Activated naive CD4-positive, alpha-beta T cell treated with anti-CD3 and anti-CD28 coated beads, Interleukin-2, amount 50 U/mL, for 24 hours (primary cell): ENCODE results near the gene PSMA7.
A peak's percentile ranks its signal among the peaks of the same experiment; 100 is the strongest.

Source experiments
- H3K27ac Mint-ChIP-seq: one replicate; pipeline ENCODE4 v1.8.0; 2021; ENCODE audit warnings: mild to moderate bottlenecking, mixed read lengths
- H3K27me3 Mint-ChIP-seq: one replicate; pipeline ENCODE4 v1.8.0; 2021; ENCODE audit warnings: mixed read lengths
- H3K36me3 Mint-ChIP-seq: one replicate; pipeline ENCODE4 v1.8.0; 2021; ENCODE audit warnings: mixed read lengths
- H3K4me1 Mint-ChIP-seq: one replicate; pipeline ENCODE4 v1.8.0; 2021; ENCODE audit warnings: mixed read lengths
- H3K4me3 Mint-ChIP-seq: one replicate; pipeline ENCODE4 v1.8.0; 2021; ENCODE audit warnings: mild to moderate bottlenecking, mixed read lengths
- H3K9me3 Mint-ChIP-seq: one replicate; pipeline ENCODE4 v1.8.0; 2021; ENCODE audit warnings: mixed read lengths

The PSMA7 gene

DNA sequence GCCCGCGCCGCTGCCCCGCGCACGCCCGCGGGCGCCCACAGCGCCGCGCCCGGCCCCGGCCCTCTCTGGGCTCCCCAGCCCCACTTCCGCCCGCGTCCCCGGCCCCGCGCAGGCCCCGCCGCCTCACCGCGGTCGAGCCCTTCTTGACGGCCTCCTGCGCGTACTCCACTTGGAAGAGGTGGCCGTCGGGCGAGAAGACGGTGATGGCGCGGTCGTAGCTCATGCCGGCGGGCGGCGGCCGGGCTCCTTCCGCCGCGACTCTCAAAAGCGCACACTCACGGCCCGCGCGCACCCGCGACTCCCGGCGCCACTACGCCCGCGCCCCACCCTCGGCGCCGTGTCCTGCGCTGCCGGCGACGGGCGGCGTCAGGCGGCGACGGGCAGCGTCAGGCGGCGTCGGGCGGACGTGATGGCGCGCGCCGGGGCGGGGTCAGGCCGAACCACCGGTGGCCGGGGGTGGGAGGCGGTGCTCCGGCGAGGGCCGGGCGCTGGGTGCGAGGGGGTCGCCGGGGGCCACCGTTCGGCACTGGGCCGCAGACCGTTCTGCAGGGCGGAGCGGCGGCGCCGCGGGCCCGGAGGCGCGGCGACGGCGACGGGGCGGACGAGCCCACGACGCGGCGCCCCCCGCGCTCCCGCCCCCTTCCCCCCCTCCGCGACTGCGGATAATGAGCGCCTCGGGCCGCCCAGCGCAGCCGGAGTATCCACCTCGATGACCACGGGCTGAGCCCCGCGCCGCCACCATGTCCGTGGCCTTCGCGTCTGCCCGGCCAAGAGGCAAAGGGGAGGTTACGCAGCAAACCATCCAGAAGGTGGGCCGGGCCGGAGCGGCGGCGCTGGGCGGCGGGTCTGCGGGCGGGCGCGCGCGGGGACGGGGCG, at the start of gene PSMA7, which contains the start of gene SS18L1:
PSMA7 (minus strand) TSS at position 314 of the 876 bp plus-strand sequence; CDS start at position 223, 91 bp downstream.
SS18L1 (plus strand) TSS at position 689 of the 876 bp plus-strand sequence; CDS start at position 741, 52 bp downstream.
- no peaks in the 10 kb centered on the region for H3K9me3 Mint-ChIP-seq
- H3K27me3 Mint-ChIP-seq, result no peaks in the 10 kb centered on the region
- H3K36me3 Mint-ChIP-seq, result peaks cover 3% of the 10 kb centered on the region
- peaks cover 43% of the 10 kb centered on the region for H3K4me1 Mint-ChIP-seq
- H3K4me3 Mint-ChIP-seq, result peak within 1 kb of the TSS; percentile 93
- H3K27ac Mint-ChIP-seq, result peak within 1 kb of the TSS; percentile 94

DNA sequence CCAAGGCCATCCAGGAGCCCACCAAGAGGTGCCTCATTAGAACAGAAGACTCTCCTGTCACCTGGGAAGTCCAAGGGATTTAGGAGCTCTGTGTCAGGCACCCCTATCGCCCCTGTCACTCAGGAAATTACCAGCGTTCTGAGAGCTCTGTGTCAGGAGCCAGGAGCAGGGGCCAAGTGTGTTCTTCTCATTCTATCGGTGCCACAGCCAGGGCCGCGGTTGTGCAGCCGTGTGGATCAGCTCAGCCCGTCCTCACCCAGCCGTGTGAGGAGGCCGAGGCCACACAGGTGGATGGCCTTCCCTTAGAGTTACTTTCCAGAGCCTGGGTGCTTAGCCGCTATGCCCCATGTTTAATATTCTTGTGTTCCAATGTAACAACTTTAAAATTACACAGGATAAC, 49.4 kb upstream of the PSMA7 start:
- Mint-ChIP-seq H3K27me3 (no peaks in the 10 kb centered on the region), H3K4me3 (no peak overlapping the region), H3K27ac (no peak overlapping the region), H3K36me3 (peaks cover 2% of the 10 kb centered on the region), H3K4me1 (peaks cover 3% of the 10 kb centered on the region), H3K9me3 (no peaks in the 10 kb centered on the region)

GRCh38 chr20:62191781-62192559, 48.8 kb upstream of the PSMA7 start:
- H3K36me3 Mint-ChIP-seq, result peaks cover 2% of the 10 kb centered on the region

DNA sequence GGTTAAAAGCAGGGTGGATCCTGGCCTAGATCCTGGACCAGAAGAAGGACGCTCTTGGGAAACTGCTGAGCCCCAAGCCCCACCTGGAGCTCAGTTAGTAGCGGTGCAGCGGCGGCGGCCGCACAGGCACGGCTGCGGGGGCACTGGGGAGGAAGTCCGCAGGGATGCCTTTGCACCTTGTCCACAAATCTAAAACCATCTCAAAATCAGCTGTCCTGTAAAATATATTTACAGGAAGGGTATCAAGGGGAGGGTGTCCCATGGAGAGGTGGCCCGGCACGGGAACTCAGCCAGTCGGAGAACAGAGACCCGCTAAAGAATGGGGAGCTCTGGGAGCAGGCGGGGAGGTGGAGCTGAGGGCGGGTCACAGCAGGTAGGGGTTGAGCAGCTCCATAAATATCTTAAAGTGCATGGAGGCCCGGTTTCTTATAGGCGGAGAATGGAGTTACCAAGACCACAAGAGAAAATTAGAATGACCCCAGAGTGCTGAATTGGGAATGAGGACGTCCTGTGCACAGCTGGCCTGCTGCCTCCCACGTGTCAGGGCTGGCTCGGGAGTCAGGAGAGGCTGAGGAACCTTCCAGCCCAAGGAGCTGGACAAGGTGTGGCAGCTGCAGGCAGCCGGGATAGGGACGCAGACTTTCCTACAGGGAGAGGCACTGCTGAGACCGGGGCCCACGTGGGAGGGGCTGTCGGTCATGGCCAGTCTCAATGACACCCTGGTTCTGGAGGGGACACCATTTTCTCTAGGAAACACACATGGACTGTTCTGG, 47.6 kb upstream of the PSMA7 start:
- Mint-ChIP-seq H3K36me3 (peaks cover 2% of the 10 kb centered on the region), H3K4me1 (peaks cover 13% of the 10 kb centered on the region), H3K27me3 (no peaks in the 10 kb centered on the region), H3K27ac (no peak overlapping the region), H3K4me3 (no peak overlapping the region), H3K9me3 (no peaks in the 10 kb centered on the region)

More at GRCh38 chr20:62191781-62192559, 48.8 kb upstream of the PSMA7 start:
- Mint-ChIP-seq H3K4me3 (no peak overlapping the region), H3K27me3 (no peaks in the 10 kb centered on the region), H3K4me1 (peaks cover 9% of the 10 kb centered on the region), H3K27ac (no peak overlapping the region), H3K9me3 (no peaks in the 10 kb centered on the region)

GRCh38 chr20:62186887-62187866, 44.0 kb upstream of the PSMA7 start:
- H3K9me3 Mint-ChIP-seq, result no peaks in the 10 kb centered on the region
- no peaks in the 10 kb centered on the region for H3K36me3 Mint-ChIP-seq
- H3K27ac Mint-ChIP-seq, result no peak overlapping the region
- H3K4me3 Mint-ChIP-seq, result no peak overlapping the region
- peaks cover 33% of the 10 kb centered on the region for H3K4me1 Mint-ChIP-seq
- H3K27me3 Mint-ChIP-seq, result no peaks in the 10 kb centered on the region

GRCh38 chr20:62186096-62186426, 42.9 kb upstream of the PSMA7 start:
- no peak overlapping the region for H3K4me3 Mint-ChIP-seq
- H3K9me3 Mint-ChIP-seq, result no peaks in the 10 kb centered on the region
- H3K4me1 Mint-ChIP-seq, result peaks cover 39% of the 10 kb centered on the region
- no peak overlapping the region for H3K27ac Mint-ChIP-seq
- no peaks in the 10 kb centered on the region for H3K36me3 Mint-ChIP-seq
- no peaks in the 10 kb centered on the region for H3K27me3 Mint-ChIP-seq

GRCh38 chr20:62183426-62184142, 40.4 kb upstream of the PSMA7 start:
- no peaks in the 10 kb centered on the region for H3K27me3 Mint-ChIP-seq
- H3K9me3 Mint-ChIP-seq, result no peaks in the 10 kb centered on the region
- no peaks in the 10 kb centered on the region for H3K36me3 Mint-ChIP-seq
- peaks cover 39% of the 10 kb centered on the region for H3K4me1 Mint-ChIP-seq
- H3K27ac Mint-ChIP-seq, result peak overlapping the region; percentile 87
- H3K4me3 Mint-ChIP-seq, result peak overlapping the region; percentile 92

- H3K27ac Mint-ChIP-seq, result peak within 1 kb of the TSS; percentile 95
- peak within 1 kb of the TSS; percentile 92 for H3K4me3 Mint-ChIP-seq
- H3K36me3 Mint-ChIP-seq, result no peaks in the 10 kb centered on the region
- H3K27me3 Mint-ChIP-seq, result no peaks in the 10 kb centered on the region
- H3K4me1 Mint-ChIP-seq, result peaks cover 38% of the 10 kb centered on the region
- no peaks in the 10 kb centered on the region for H3K9me3 Mint-ChIP-seq
These were observed 39.6 kb upstream of the PSMA7 start, which contains the start of gene MTG2 for GRCh38 chr20:62182469-62183425. Gene MTG2, plus strand, starts transcription at chr20:62183028. Its CDS starts 10,393 bp downstream, at chr20:62193421.

- Mint-ChIP-seq H3K27me3 (no peaks in the 10 kb centered on the region), H3K27ac (peak overlapping the region; percentile 95), H3K36me3 (no peaks in the 10 kb centered on the region), H3K4me3 (peak overlapping the region; percentile 92), H3K9me3 (no peaks in the 10 kb centered on the region), H3K4me1 (peaks cover 28% of the 10 kb centered on the region)
These were observed 38.6 kb upstream of the PSMA7 start for GRCh38 chr20:62181808-62182207.

GRCh38 chr20:62179162-62179504, 35.9 kb upstream of the PSMA7 start:
- H3K9me3 Mint-ChIP-seq, result no peaks in the 10 kb centered on the region
- H3K4me1 Mint-ChIP-seq, result peaks cover 16% of the 10 kb centered on the region
- H3K27ac Mint-ChIP-seq, result no peak overlapping the region
- H3K4me3 Mint-ChIP-seq, result no peak overlapping the region
- peaks cover 4% of the 10 kb centered on the region for H3K36me3 Mint-ChIP-seq
- H3K27me3 Mint-ChIP-seq, result no peaks in the 10 kb centered on the region

GRCh38 chr20:62178316-62179161, 35.3 kb upstream of the PSMA7 start:
- Mint-ChIP-seq H3K9me3 (no peaks in the 10 kb centered on the region), H3K4me3 (no peak overlapping the region), H3K36me3 (peaks cover 4% of the 10 kb centered on the region), H3K4me1 (peaks cover 10% of the 10 kb centered on the region), H3K27me3 (no peaks in the 10 kb centered on the region), H3K27ac (no peak overlapping the region)

DNA sequence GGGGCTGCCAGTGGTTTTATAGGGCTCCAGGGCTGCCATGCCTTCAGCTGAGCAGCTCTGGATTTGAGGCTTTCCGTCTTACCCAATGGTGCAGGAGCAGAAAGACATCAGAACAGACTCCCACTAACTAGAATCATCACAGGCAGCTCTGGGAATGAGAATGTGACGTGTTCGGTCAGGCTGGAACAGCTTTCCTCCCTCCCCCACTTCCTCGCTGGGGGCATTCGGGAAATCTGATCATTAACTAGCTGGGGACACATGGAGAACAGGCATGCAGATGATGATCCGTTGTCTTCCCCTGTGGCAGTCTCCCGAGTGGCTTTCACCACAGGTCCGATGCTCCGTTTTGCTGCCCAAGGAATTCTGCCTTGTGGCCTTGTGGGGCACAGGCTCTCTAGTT, 34.1 kb upstream of the PSMA7 start:
- Mint-ChIP-seq H3K4me1 (peaks cover 8% of the 10 kb centered on the region), H3K36me3 (peaks cover 5% of the 10 kb centered on the region), H3K4me3 (no peak overlapping the region), H3K27me3 (no peaks in the 10 kb centered on the region), H3K27ac (no peak overlapping the region), H3K9me3 (no peaks in the 10 kb centered on the region)
